H1 (cell line): ENCODE data around the gene PLCB4. TPM values are rescaled to one million over a fixed set of nuclear protein-coding genes. Genes with fewer than 3 reads are reported as not detected.

ENCODE experiments used
- CTCF ChIA-PET: fragments of 300-600 bp; sonication (Branson Sonifier 250); formaldehyde crosslinking; loops from one replicate; lab custom pipeline; 2021; ENCODE audit not compliant: partially characterized antibody; lab: Charles Lee
- POLR2A ChIA-PET: fragments of 300-600 bp; sonication (Branson Sonifier 250); formaldehyde crosslinking; loops from one replicate; lab custom pipeline; 2021; ENCODE audit warnings: inconsistent platforms; ENCODE audit not compliant: partially characterized antibody; lab: Charles Lee
- DNase-seq, 2 experiments: peaks; one replicate each; pipeline versions ENCODE4 v3.0.0 to v3.0.0-alpha.2; 2010 to 2022; ENCODE audit warnings: low spot score in 2 of 2, low read depth in 1 of 2, mixed read lengths in 1 of 2
- FAIRE-seq: peaks from 2 replicates; lab custom pipeline; 2011; peaks lifted over from hg19 to GRCh38; lab: Jason Lieb, UNC
- H2AFZ ChIP-seq: 2 replicates; pipeline ENCODE4 v1.8.1; 2012; ENCODE audit warnings: low read length, inconsistent platforms
- H2AK5ac ChIP-seq: 2 replicates; pipeline ENCODE4 v1.6.1; 2013; ENCODE audit warnings: low read depth, low read length
- H2BK120ac ChIP-seq: replicated peaks from 2 replicates; pipeline ENCODE3; 2013; ENCODE audit warnings: low read depth, low read length, inconsistent platforms
- H2BK12ac ChIP-seq: 2 replicates; pipeline ENCODE4 v1.6.1; 2013; ENCODE audit warnings: low read depth, low read length
- H2BK15ac ChIP-seq: 2 replicates; pipeline ENCODE4 v1.6.1; 2013; ENCODE audit warnings: low read length
- H2BK20ac ChIP-seq: 2 replicates; pipeline ENCODE4 v1.6.1; 2013; ENCODE audit warnings: low read length
- H2BK5ac ChIP-seq: 2 replicates; pipeline ENCODE4 v1.6.1; 2013; ENCODE audit warnings: low read depth, low read length
- H3K14ac ChIP-seq: 2 replicates; pipeline ENCODE4 v1.6.1; 2013; ENCODE audit warnings: inconsistent platforms; ENCODE audit not compliant: insufficient read length
- H3K18ac ChIP-seq: 2 replicates; pipeline ENCODE4 v1.6.1; 2013; ENCODE audit warnings: low read length; ENCODE audit errors: extremely low read depth
- H3K23ac ChIP-seq: 2 replicates; pipeline ENCODE4 v1.6.1; 2013; ENCODE audit warnings: inconsistent platforms; ENCODE audit not compliant: insufficient read length
- H3K23me2 ChIP-seq: 2 replicates; pipeline ENCODE4 v1.6.1; 2013; ENCODE audit warnings: low read depth, low read length
- H3K27ac ChIP-seq: 2 replicates; pipeline ENCODE4 v1.6.1; 2011; ENCODE audit warnings: low read depth, low read length, inconsistent platforms
- H3K27me3 ChIP-seq, 4 experiments: replicated peaks in 1 of 4; 1 replicate in 1 of 4; 2 replicates in 3 of 4; pipeline versions ENCODE4 v1.6.1 to v1.8.1; 2011 to 2013; ENCODE audit warnings: low read length in 3 of 4, mild to moderate bottlenecking in 3 of 4, inconsistent platforms in 2 of 4, mixed read lengths in 2 of 4, moderate library complexity in 1 of 4; ENCODE audit not compliant: control insufficient read depth in 3 of 4, insufficient read depth in 3 of 4; ENCODE audit errors: extremely low read depth in 1 of 4
- H3K36me3 ChIP-seq, 4 experiments: 2 replicates each; pipeline versions ENCODE4 v1.6.1 to v1.8.1; 2011 to 2013; ENCODE audit warnings: mild to moderate bottlenecking in 4 of 4, low read length in 3 of 4, moderate library complexity in 2 of 4, control low read depth in 1 of 4, inconsistent platforms in 1 of 4; ENCODE audit not compliant: insufficient read depth in 4 of 4, control insufficient read depth in 2 of 4
- H3K4ac ChIP-seq: replicated peaks from 2 replicates; pipeline ENCODE3; 2013; ENCODE audit warnings: low read length, low read depth, mixed read lengths, inconsistent platforms; ENCODE audit not compliant: insufficient read length
- H3K4me1 ChIP-seq, 4 experiments: replicated peaks in 1 of 4; 1 replicate in 1 of 4; 2 replicates in 3 of 4; pipeline versions ENCODE4 v1.6.1 to v1.8.1; 2011 to 2013; ENCODE audit warnings: low read length in 3 of 4, inconsistent platforms in 2 of 4, mixed read lengths in 1 of 4; ENCODE audit not compliant: insufficient read depth in 4 of 4, control insufficient read depth in 3 of 4
- H3K4me2 ChIP-seq, 2 experiments: 2 replicates each; pipeline versions ENCODE4 v1.6.1 to v1.8.1; 2011 to 2013; ENCODE audit warnings: low read depth in 2 of 2, low read length in 2 of 2, control low read depth in 1 of 2, inconsistent platforms in 1 of 2, mild to moderate bottlenecking in 1 of 2; ENCODE audit not compliant: insufficient read depth in 1 of 2
- H3K4me3 ChIP-seq, 4 experiments: fragments of 200-600, 300-600 bp in 1 of 4; sonication (generic), shearing (Covaris generic), sonication (Bioruptor Twin) in 1 of 4; 2 replicates each; pipeline versions ENCODE4 v1.5.1 to v1.8.1; 2011 to 2016; ENCODE audit warnings: low read length in 4 of 4, low read depth in 3 of 4, control low read depth in 2 of 4, inconsistent platforms in 2 of 4, mild to moderate bottlenecking in 2 of 4, mixed read lengths in 1 of 4, moderate library complexity in 1 of 4; ENCODE audit not compliant: insufficient read depth in 2 of 4; ENCODE audit errors: extremely low read depth in 1 of 4
- H3K56ac ChIP-seq: replicated peaks from 2 replicates; pipeline ENCODE3; 2013; ENCODE audit warnings: low read depth, mild to moderate bottlenecking, mixed read lengths, low read length, inconsistent platforms; ENCODE audit not compliant: insufficient read length
- H3K79me1 ChIP-seq: 2 replicates; pipeline ENCODE4 v1.6.1; 2013; ENCODE audit warnings: low read depth, low read length, control low read depth
- H3K79me2 ChIP-seq, 2 experiments: 2 replicates each; pipeline versions ENCODE4 v1.6.1 to v1.8.1; 2012 to 2013; ENCODE audit warnings: low read length in 2 of 2, mild to moderate bottlenecking in 2 of 2, inconsistent platforms in 1 of 2; ENCODE audit not compliant: insufficient read depth in 2 of 2, control insufficient read depth in 1 of 2
- H3K9ac ChIP-seq, 4 experiments: replicated peaks in 1 of 4; 1 replicate in 1 of 4; 2 replicates in 3 of 4; pipeline versions ENCODE4 v1.6.1 to v1.8.1; 2011 to 2013; ENCODE audit warnings: low read depth in 3 of 4, low read length in 3 of 4, control low read depth in 2 of 4, mild to moderate bottlenecking in 2 of 4, moderate library complexity in 2 of 4, inconsistent platforms in 1 of 4; ENCODE audit errors: extremely low read depth in 1 of 4
- H3K9me3 ChIP-seq, 2 experiments: 2 replicates each; pipeline versions ENCODE4 v1.6.1 to v1.8.1; 2012 to 2013; ENCODE audit warnings: mild to moderate bottlenecking in 2 of 2, moderate library complexity in 2 of 2, control low read depth in 1 of 2, inconsistent platforms in 1 of 2, low read depth in 1 of 2, low read length in 1 of 2, mixed read lengths in 1 of 2; ENCODE audit not compliant: insufficient read depth in 2 of 2
- H4K20me1 ChIP-seq, 2 experiments: replicated peaks in 1 of 2; 2 replicates each; pipeline versions ENCODE3 to v1.8.1; 2011 to 2013; ENCODE audit warnings: inconsistent platforms in 2 of 2, low read length in 2 of 2, mild to moderate bottlenecking in 1 of 2; ENCODE audit not compliant: insufficient read depth in 2 of 2, control insufficient read depth in 1 of 2
- H4K5ac ChIP-seq: 2 replicates; pipeline ENCODE4 v1.6.1; 2013; ENCODE audit warnings: low read length, low read depth, mixed read lengths, inconsistent platforms; ENCODE audit not compliant: insufficient read length
- H4K8ac ChIP-seq: 2 replicates; pipeline ENCODE4 v1.8.0; 2013; ENCODE audit warnings: mild to moderate bottlenecking, moderate library complexity, low read length, inconsistent platforms; ENCODE audit not compliant: insufficient read depth; ENCODE audit errors: extremely low read depth
- H4K91ac ChIP-seq: replicated peaks from 2 replicates; pipeline ENCODE3; 2013; ENCODE audit warnings: low read length, mixed read lengths, inconsistent platforms; ENCODE audit not compliant: insufficient read length
- ASH2L ChIP-seq: fragments of 200-600, 300-600 bp; sonication (generic); IDR thresholded peaks from one replicate; pipeline ENCODE4 v1.7.1; 2017; ENCODE audit warnings: low read length
- ATF3 ChIP-seq: IDR thresholded peaks from 2 replicates; pipeline ENCODE4 v1.6.1; 2011; ENCODE audit warnings: low read depth, mild to moderate bottlenecking, low read length; ENCODE audit not compliant: insufficient read depth
- BRCA1 ChIP-seq: IDR thresholded peaks from 2 replicates; pipeline ENCODE4 v1.6.1; 2012; ENCODE audit warnings: low read depth, low read length, improper control_type of control experiment
- CBX8 ChIP-seq: fragments of 300-800, 300-1000 bp; sonication (generic); IDR thresholded peaks from 2 replicates; pipeline ENCODE4 v1.7.1; 2016; ENCODE audit warnings: low read depth, low read length, borderline replicate concordance
- CEBPB ChIP-seq: IDR thresholded peaks from 2 replicates; pipeline ENCODE4 v1.6.1; 2012; ENCODE audit warnings: low read depth, low read length
- CHD1 ChIP-seq: IDR thresholded peaks from 2 replicates; pipeline ENCODE4 v1.6.1; 2012; ENCODE audit warnings: low read depth, low read length, improper control_type of control experiment
- E2F6 ChIP-seq: IDR thresholded peaks from 2 replicates; pipeline ENCODE4 v1.6.1; 2012; ENCODE audit warnings: inconsistent platforms
- GABPA ChIP-seq: IDR thresholded peaks from 2 replicates; pipeline ENCODE4 v1.6.1; 2011; ENCODE audit warnings: mild to moderate bottlenecking, low read length, moderate library complexity, borderline replicate concordance; ENCODE audit not compliant: insufficient read depth
- GTF2F1 ChIP-seq: IDR thresholded peaks from 2 replicates; pipeline ENCODE4 v1.6.1; 2012; ENCODE audit warnings: low read depth, low read length, improper control_type of control experiment, borderline replicate concordance
- KDM4A ChIP-seq: IDR thresholded peaks from one replicate; pipeline ENCODE4 v1.7.1; 2012; ENCODE audit warnings: low read depth, mild to moderate bottlenecking, moderate library complexity, low read length, inconsistent platforms; ENCODE audit not compliant: severe bottlenecking
- MAX ChIP-seq: IDR thresholded peaks from 2 replicates; pipeline ENCODE4 v1.6.1; 2012; ENCODE audit warnings: inconsistent platforms
- POLR2AphosphoS5 ChIP-seq: IDR thresholded peaks from 2 replicates; pipeline ENCODE4 v1.6.1; 2011; ENCODE audit warnings: low read depth, low read length
- SP1 ChIP-seq: IDR thresholded peaks from 2 replicates; pipeline ENCODE4 v1.6.1; 2011; ENCODE audit warnings: low read depth, low read length
- SP2 ChIP-seq: IDR thresholded peaks from 2 replicates; pipeline ENCODE4 v1.6.1; 2012; ENCODE audit warnings: mild to moderate bottlenecking, low read length, inconsistent platforms
- TCF12 ChIP-seq: IDR thresholded peaks from 2 replicates; pipeline ENCODE4 v1.6.1; 2011; ENCODE audit warnings: low read depth, mild to moderate bottlenecking, low read length
- WGBS, 2 experiments: shearing (Covaris generic) in 1 of 2; methylation state at CpG; one replicate each; pipeline versions ENCODE4 v1.1.6 to v1.1.7; 2013 to 2015; ENCODE audit warnings: low lambda C conversion rate in 2 of 2, mixed read lengths in 2 of 2, inconsistent platforms in 1 of 2, low coverage in 1 of 2, missing lambda C conversion rate in 1 of 2; ENCODE audit not compliant: insufficient replicate concordance in 2 of 2, insufficient coverage in 1 of 2, insufficient read length in 1 of 2; ENCODE audit errors: extremely low coverage in 1 of 2, missing lambda C conversion rate in 1 of 2; 5-methylcytosine and 5-hydroxymethylcytosine counted together
- polyA plus RNA-seq, 7 experiments: library from polyadenylated mRNA; depleted of rRNA in 3 of 7; stranded (reverse) in 5 of 7; unstranded in 2 of 7; fragments of >200 nt in 5 of 7; fragments of 200-250 nt in 2 of 7; gene quantifications; 1 replicate in 5 of 7; 2 replicates in 1 of 7; 4 replicates in 1 of 7; pipeline versions ENCODE4 v1.2.1 to v1.2.3, GENCODE V29; 2011 to 2013; ENCODE audit warnings: missing spikeins in 2 of 7, mixed read lengths in 2 of 7
- total RNA-seq: library from RNA; stranded (reverse); fragmentation: NEBNext Ultra II Directional; extraction: Animal tissue kit (Norgen Biotek cat#: 25700); gene quantifications from 2 replicates; pipeline ENCODE4 v1.2.1, GENCODE V29; 2021

The PLCB4 gene
- total and polyA plus RNA-seq, 2 of the 8 experiments (the other 6 are each of a cell fraction or from before 2014, with no cell fraction given): 3.2 to 14.1 TPM

DNA sequence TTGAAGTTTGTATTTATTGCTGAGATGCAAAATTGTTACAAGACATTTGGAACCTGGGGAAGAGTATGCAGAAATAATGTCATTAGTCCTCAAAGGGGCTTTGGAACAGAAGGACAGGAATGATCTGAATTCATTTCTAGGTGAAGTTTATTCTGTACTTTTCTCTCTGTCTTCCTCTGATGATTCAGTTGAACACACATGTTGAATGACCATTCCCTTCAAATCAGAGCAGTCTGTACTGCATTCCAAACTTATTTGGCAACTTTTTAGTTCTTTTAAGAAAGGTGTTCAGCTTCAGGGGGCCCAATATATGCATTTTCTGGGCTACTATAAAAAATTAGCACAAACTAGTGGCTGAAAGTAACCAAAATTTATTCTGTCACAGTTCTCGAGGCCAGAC, 231.6 kb downstream of the PLCB4 start:
- Histone ChIP-seq H3K36me3 (no peaks in the 10 kb centered on the region), H2BK20ac (no peak overlapping the region), H3K56ac (no peak overlapping the region), H4K5ac (no peak overlapping the region), H3K9me3 (no peaks in the 10 kb centered on the region), H3K4me2 (no peak overlapping the region), H4K91ac (no peak overlapping the region), H2AFZ (no peak overlapping the region), H2BK5ac (no peak overlapping the region), H4K20me1 (no peaks in the 10 kb centered on the region), H4K8ac (no peak overlapping the region), H3K9ac (no peak overlapping the region), H3K4me3 (no peak overlapping the region), H3K23me2 (no peaks in the 10 kb centered on the region), H2BK15ac (no peak overlapping the region), H3K14ac (no peak overlapping the region), H3K18ac (no peak overlapping the region), H3K79me2 (no peaks in the 10 kb centered on the region), H2BK12ac (no peak overlapping the region), H3K27me3 (no peaks in the 10 kb centered on the region), H3K23ac (no peak overlapping the region), H2BK120ac (no peak overlapping the region), H3K4ac (no peak overlapping the region), H2AK5ac (no peak overlapping the region), H3K27ac (no peak overlapping the region), H3K79me1 (no peaks in the 10 kb centered on the region), H3K4me1 (no peaks in the 10 kb centered on the region)
- 85% methylated on average over 1 of the region's 1 CpG; no CpG with 5 or more reads in 1 of the 2 experiments for WGBS, 2 experiments
- DNase-seq: no peak
- CTCF ChIA-PET: no interaction called here
- POLR2A ChIA-PET: no interaction called here
- FAIRE-seq: no peak
- TF ChIP-seq MAX: no peak
- TF ChIP-seq CBX8: no peak
- no peak for TF ChIP-seq E2F6
- no peak for TF ChIP-seq CHD1
- TF ChIP-seq ATF3: no peak
- no peak for TF ChIP-seq BRCA1
- TF ChIP-seq SP1: no peak
- no peak for TF ChIP-seq SP2
- no peak for TF ChIP-seq KDM4A
- no peak for TF ChIP-seq GABPA
- no peak for TF ChIP-seq POLR2AphosphoS5
- no peak for TF ChIP-seq ASH2L
- no peak for TF ChIP-seq GTF2F1
- no peak for TF ChIP-seq CEBPB
- TF ChIP-seq TCF12: no peak
